GM11168 (cell line): Measurements from ENCODE around the gene ATXN7.

Experiments
- in situ Hi-C: fragments of 300-500 bp; cut with MboI; formaldehyde crosslinking; loops from one replicate; pipeline ENCODE4 v1.12.0; 2022; ENCODE audit warnings: low sequenced_read_pairs; ENCODE audit not compliant: unreplicated experiment

ATXN7 gene

GRCh38 chr3:63861306-63861705, 2.4 kb upstream of the ATXN7 start:
- in situ Hi-C loops: no loop called here

GRCh38 chr3:63862804-63863149, 890 bp upstream of the ATXN7 start:
- in situ Hi-C loops: no loop called here

DNA sequence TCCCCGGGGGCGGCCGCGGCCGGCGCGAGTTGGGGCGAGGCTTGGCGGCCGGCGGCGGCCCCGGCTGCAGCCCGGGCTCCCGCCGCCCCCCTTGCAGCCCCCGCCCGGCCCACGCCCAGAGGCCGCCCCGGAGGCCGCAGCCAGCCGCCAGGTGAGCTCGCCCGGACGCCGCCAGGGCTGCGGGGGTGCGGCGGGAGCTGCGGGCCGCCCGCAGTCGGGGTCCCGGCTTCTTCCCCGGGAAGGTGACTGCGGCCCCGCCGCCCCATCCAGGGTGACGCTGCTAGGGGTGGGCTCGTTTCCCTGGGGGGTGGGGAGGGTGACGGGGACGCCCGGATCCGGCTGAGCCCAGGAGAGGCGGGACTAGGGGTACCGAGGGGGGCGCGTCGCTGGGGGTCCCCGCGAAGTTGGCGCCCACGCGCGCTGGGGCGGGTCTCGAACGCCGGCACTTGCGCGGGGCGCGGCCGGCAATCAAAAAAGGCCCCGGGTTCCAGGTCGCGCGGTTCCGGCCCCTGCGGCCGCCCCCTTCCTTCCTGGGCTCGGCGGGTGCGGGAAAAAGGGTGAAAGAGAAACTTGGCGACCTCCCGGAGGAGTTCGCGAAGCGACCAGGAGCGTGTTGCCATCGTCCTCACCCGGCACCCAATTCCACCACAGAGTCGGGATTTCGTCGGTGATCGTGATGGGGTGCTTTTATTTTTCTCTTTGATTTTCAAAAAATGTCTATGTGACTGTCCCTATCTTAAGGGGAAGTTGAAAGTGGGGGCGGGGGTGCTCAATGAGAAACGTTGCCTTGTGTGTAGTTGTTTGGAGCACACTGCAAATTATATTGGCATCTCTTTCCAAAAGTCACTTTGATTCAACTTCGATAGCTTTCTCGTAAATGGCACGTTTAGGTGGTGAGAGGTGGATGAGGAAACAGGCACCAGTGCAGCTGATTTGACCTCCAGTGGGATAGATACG, 619 bp downstream of the ATXN7 start:
- in situ Hi-C loops: no loop called here

DNA sequence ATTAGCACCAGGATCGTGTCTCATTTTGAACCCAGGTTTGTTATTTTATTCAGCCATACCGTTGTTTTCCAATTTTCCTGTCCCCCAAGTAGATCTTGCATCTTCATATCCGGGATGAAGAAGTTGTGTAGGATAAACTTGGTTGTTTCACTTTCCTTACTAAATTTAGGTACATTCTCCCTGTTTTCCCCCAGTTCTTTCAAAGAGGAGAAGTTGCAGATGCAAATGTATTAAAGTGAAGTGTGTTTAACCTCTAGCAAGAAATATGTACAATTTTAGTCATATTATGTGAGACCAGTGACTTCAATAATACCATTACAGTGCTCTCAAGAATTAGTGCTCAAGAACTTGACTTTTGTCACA, 1.3 kb downstream of the ATXN7 start:
- in situ Hi-C loops: no loop called here

DNA sequence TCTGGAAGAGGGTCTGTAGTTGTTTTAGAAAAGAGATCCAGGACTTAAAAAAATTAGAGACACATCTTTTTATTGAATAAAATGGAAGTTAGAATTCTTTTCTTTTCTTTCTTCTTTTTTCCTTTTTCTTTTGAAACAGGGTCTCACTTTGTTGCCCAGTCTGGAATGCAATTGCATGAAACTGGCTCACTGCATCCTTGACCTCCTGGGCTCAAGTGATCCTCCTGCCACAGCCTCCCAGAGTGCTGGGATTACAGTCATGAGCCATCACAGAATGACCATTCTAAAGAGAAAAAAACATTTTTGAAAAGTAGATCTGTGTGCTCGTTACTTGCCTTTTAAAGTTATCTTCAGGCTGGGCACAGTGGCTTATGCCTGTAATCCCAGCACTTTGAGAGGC, 3.6 kb downstream of the ATXN7 start:
- in situ Hi-C loops: no loop called here

GRCh38 chr3:63869940-63870614, 6.4 kb downstream of the ATXN7 start:
- in situ Hi-C loops: no loop called here

- in situ Hi-C loops: no loop called here
These were observed 6.9 kb downstream of the ATXN7 start for GRCh38 chr3:63870615-63871005.

DNA sequence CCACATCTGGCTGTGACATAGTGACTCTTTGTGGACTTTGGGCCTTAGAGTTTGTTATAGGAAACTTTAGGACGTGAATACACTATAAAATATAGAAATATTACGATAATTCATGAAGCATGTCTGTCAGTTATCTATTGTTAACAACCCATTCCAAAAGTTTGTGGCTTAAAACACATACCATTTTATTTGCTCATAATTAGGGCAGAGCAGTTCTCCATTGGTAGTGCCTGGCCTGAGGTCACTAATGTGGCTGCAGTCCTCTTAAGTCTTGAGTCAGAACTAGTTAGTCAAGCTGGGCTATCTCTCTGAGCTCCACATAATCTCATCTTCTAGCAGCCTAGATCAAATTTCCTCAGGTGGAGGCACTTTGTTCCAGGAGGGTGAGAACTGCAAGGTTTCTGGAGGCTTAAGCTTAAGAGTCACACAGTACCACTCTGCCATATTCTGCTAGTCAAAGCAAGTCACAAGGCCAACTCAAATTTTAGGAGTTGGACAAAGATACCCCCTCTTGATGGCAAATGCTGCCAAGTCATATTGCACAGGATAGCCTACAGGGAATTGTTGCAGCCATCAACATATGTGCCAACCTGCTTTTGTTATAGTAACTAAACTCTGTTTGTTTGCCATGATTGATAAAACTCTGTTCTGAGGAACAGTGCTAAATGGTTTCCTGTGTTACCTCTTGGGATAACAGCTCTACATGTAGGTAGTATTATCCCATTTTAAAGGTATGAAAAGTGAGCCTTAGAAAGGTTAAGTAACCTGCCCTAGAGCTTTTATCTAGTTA, 8.7 kb downstream of the ATXN7 start:
- in situ Hi-C loops: no loop called here

DNA sequence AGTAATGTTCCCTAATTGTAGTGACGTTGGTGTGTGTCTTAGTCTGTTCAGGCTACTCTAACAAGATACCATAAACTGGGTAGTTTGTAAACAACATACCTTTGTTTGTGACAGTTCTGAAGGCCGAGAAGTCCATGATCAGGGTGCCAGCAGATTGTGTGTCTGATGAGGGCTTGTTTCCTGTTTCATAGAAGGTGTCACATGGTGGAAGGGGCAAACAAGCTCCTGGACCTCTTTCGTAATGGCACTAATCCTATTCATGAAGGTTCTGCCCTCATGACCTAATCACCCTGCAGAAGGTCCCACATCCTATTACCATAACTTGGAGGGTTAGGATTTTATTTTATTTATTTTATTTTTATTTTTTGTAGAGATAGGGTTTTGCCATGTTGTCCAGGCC, 11.1 kb downstream of the ATXN7 start:
- in situ Hi-C loops: no loop called here

GRCh38 chr3:63875510-63875909, 11.8 kb downstream of the ATXN7 start:
- in situ Hi-C loops: no loop called here

GRCh38 chr3:63876260-63876659, 12.6 kb downstream of the ATXN7 start:
- in situ Hi-C loops: no loop called here

- in situ Hi-C loops: no loop called here
These were observed 14.2 kb downstream of the ATXN7 start for GRCh38 chr3:63877737-63878393.

GRCh38 chr3:63878394-63879060, 14.9 kb downstream of the ATXN7 start:
- in situ Hi-C loops: no loop called here

DNA sequence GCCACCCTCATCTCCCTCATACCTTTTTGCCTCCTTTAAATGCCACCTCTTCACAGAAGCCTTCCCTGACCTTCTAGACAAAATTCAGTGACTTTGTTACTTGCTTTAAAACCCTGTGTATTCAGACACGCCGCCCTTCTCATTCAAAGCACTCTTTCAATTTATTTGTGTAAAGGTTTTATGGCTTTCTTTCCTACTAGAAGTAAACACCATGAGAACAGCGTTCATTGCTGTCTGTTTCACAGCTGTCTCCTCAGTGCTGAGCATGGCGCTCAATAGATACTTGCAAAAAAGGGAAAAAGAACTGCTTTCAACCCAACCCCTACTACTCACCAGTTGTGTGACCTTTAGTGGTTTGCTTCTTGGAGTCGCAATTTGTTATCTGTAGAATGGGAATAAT, 17.0 kb downstream of the ATXN7 start:
- in situ Hi-C loops: no loop called here

- in situ Hi-C loops: no loop called here
These were observed 23.2 kb downstream of the ATXN7 start for GRCh38 chr3:63886858-63887257.

DNA sequence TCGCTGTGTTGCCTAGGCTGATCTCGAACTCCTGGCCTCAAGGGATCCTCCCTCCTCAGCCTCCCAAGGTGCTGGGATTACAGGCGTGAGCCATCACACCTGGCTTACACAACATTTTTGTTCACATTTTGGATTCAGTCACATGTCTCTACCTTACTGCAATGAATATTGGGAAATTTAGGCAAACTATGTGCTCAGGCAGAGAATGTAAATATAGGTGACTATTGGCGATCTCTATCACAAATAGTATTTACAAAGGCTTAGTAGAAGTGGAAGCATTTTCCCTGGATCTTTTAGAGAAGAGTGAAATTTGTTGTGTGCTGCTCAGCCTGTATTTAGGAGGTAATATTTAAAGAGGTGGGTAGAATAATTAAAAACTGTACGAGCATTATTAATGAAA, 27.9 kb downstream of the ATXN7 start:
- in situ Hi-C loops: no loop called here

GRCh38 chr3:63892773-63893352, 29.2 kb downstream of the ATXN7 start:
- in situ Hi-C loops: no loop called here

- in situ Hi-C loops: no loop called here
These were observed 31.9 kb downstream of the ATXN7 start for GRCh38 chr3:63895422-63896189.
